ENCODE data around the gene PRPSAP2. TPM values are rescaled to one million over a fixed set of nuclear protein-coding genes. Genes with fewer than 3 reads are reported as not detected.
"Not testable (repeated sequence)": the region's sequence is repeated elsewhere in the genome, so short reads cannot be mapped to it uniquely, and the experiment has no call there.

The PRPSAP2 gene
- total RNA-seq, 2 experiments from 2014 or later: 56.7 to 60.5 TPM

DNA sequence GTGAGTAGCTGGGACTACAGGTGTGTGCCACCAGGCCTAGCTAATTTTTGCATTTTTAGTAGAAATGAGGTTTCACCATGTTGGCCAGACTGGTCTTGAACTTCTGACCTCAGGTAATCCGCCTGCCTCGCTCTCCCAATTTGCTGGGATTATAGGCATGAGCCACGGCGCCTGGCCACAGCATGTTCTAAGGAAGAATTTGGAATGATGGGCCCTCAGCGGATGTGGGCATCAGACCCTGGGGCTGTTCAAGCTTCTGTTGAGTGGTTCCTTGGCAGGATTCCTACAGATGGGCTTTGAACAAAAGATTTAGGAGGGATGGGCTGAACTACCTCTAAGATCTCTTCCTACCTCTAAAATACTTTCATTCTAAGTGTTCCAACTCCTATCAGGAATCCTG, 4.1 kb downstream of the PRPSAP2 start:
- Mint-ChIP-seq H3K27ac (no peak overlapping the region), H3K36me3 (peaks cover 12% of the 10 kb centered on the region), H3K27me3 (no peaks in the 10 kb centered on the region), H3K4me1 (peaks cover 43% of the 10 kb centered on the region), H3K9me3 (no peaks in the 10 kb centered on the region), H3K4me3 (no peak overlapping the region)
- DNase-seq: no peak

DNA sequence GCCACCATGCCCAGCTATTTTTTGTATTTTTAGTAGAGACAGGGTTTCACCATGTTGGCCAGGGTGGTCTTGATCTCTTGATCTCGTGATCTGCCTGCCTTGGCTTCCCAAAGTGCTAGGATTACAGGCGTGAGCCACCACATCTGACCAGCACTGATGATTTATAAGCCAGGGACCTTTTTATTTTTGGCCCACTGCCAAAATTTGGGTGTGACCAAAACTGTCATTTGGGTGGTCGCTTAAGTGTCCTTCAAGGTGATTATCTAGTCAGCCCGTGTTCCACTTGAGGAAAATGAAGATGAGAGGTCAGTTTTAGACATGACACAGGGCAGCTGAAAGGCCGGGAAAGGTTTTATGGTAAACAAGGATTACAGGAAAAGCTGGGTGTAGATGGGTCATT, 7.1 kb downstream of the PRPSAP2 start:
- H3K27ac Mint-ChIP-seq, H3K27me3 Mint-ChIP-seq, DNase-seq, H3K4me3 Mint-ChIP-seq, H3K9me3 Mint-ChIP-seq: not testable (repeated sequence)
- peaks cover 32% of the 10 kb centered on the region for H3K4me1 Mint-ChIP-seq
- peaks cover 13% of the 10 kb centered on the region for H3K36me3 Mint-ChIP-seq

GRCh38 chr17:18866866-18867813, 9.2 kb downstream of the PRPSAP2 start:
- Mint-ChIP-seq H3K9me3 (no peaks in the 10 kb centered on the region), H3K27ac (no peak overlapping the region), H3K4me3 (no peak overlapping the region), H3K27me3 (no peaks in the 10 kb centered on the region), H3K36me3 (peaks cover 11% of the 10 kb centered on the region), H3K4me1 (peaks cover 10% of the 10 kb centered on the region)
- no peak for DNase-seq

DNA sequence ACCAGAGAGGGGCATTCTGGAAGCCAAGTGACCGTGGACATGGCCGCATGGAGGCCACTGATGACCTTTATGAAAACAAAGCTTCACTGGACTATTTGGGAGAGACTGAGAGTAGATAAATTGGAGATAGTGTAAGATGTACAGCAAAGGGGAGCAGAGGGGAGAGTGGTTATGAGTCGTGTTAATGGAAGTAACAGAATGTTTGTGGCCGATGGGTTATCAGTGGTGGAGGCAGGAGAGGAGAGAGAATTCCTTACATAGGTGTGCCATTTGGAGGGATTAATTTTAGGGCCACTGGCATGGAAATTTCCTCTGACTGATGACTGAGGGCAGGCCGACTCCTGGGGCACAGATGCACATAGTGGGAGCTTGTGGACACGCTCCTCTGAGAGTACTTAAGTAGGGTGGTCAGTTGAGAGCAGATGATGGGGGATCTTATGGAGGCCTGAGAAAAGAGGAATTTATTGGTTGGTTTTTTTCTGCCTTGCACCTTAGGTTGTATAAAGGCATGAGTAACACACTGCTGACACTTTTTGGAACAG, 19.2 kb downstream of the PRPSAP2 start:
- Mint-ChIP-seq H3K27ac (no peak overlapping the region), H3K36me3 (peaks cover 21% of the 10 kb centered on the region), H3K4me3 (no peak overlapping the region), H3K9me3 (no peaks in the 10 kb centered on the region), H3K4me1 (no peaks in the 10 kb centered on the region), H3K27me3 (no peaks in the 10 kb centered on the region)
- no peak for DNase-seq

DNA sequence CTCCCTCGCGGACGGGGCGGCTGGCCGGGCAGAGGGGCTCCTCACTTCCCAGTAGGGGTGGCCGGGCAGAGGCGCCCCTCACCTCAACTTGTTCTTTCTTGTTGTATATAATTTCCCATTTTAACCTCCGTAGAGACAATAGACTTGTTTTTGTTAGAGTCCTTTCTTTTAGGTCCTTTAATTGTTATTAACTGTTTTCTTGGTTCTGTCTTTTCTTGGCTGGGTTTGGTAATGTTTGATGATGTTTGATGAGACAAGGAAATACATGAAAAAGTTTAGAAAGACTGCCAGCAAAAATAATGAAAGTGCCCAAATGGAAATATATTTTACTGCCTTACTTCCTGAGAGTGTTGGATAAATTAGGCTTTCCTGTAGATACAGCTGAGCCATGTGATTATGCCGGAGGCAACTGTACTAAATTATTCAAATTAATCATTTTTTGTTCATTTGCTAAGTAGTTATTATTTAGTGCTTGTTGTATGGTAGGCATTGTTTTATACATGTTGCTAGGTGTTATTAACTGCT, 30.9 kb downstream of the PRPSAP2 start:
- Mint-ChIP-seq H3K27ac (no peak overlapping the region), H3K4me1 (no peaks in the 10 kb centered on the region), H3K9me3 (no peaks in the 10 kb centered on the region), H3K36me3 (peaks cover 37% of the 10 kb centered on the region), H3K4me3 (no peak overlapping the region), H3K27me3 (no peaks in the 10 kb centered on the region)
- no peak for DNase-seq

DNA sequence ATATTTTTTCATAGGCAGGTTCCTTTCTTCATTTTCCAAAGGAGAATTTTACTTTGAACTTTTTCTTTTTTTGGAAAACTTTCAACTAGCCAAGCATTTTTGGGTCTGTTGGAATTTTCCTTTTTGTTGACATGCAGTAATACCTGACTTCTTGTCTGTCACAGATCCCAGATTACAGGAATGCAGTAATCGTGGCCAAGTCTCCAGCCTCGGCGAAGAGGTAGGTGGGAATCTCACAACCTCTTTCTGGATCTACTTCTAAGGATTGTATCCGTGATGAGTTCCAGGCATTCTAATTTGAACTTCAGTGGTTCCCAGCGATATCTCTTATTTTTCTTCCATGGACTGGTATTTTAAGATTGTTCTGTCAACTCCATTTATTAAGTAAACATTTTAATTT, 31.7 kb downstream of the PRPSAP2 start:
- Mint-ChIP-seq H3K27me3 (no peaks in the 10 kb centered on the region), H3K4me3 (no peak overlapping the region), H3K4me1 (no peaks in the 10 kb centered on the region), H3K27ac (no peak overlapping the region), H3K9me3 (no peaks in the 10 kb centered on the region), H3K36me3 (peaks cover 44% of the 10 kb centered on the region)
- DNase-seq: no peak

GRCh38 chr17:18891541-18891940, 33.6 kb downstream of the PRPSAP2 start:
- no peak for DNase-seq
- no peak overlapping the region for H3K27ac Mint-ChIP-seq

DNA sequence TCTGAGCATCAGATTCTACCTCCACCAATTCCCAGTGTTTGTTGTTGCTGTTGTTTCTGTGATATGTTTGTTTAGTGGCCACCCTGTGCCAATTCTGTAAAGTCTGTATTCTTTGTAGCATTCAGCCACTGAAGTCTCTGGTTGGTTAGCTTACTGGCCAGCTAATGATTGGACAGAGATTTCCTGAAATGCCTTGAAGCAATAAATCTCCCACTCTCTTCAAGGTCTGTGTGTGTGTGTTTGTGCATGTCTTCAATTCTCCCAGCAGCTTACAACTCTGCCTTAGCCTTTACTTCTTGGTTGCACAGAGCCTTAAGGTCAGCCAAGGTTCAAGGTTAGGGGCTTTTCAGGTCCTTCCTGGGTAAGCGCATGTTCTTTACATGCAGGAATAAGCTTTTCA, 38.2 kb downstream of the PRPSAP2 start:
- Mint-ChIP-seq H3K27ac (no peak overlapping the region), H3K9me3 (peaks cover 4% of the 10 kb centered on the region), H3K4me3 (no peak overlapping the region), H3K36me3 (peaks cover 76% of the 10 kb centered on the region), H3K4me1 (peaks cover 16% of the 10 kb centered on the region), H3K27me3 (no peaks in the 10 kb centered on the region)
- no peak for DNase-seq

More at GRCh38 chr17:18891541-18891940, 33.6 kb downstream of the PRPSAP2 start:
- H3K9me3 Mint-ChIP-seq: no peaks in the 10 kb centered on the region
- H3K4me1 Mint-ChIP-seq: no peaks in the 10 kb centered on the region
- no peaks in the 10 kb centered on the region for H3K27me3 Mint-ChIP-seq
- H3K36me3 Mint-ChIP-seq: peaks cover 51% of the 10 kb centered on the region
- H3K4me3 Mint-ChIP-seq: no peak overlapping the region

GRCh38 chr17:18896947-18897346, 39.0 kb downstream of the PRPSAP2 start:
- peaks cover 24% of the 10 kb centered on the region for H3K4me1 Mint-ChIP-seq
- peaks cover 4% of the 10 kb centered on the region for H3K9me3 Mint-ChIP-seq
- no peaks in the 10 kb centered on the region for H3K27me3 Mint-ChIP-seq
- H3K36me3 Mint-ChIP-seq: peaks cover 75% of the 10 kb centered on the region
- no peak overlapping the region for H3K27ac Mint-ChIP-seq
- no peak for DNase-seq
- H3K4me3 Mint-ChIP-seq: no peak overlapping the region

- no peak for DNase-seq
- H3K27ac Mint-ChIP-seq: no peak overlapping the region
- peaks cover 39% of the 10 kb centered on the region for H3K4me1 Mint-ChIP-seq
- H3K4me3 Mint-ChIP-seq: no peak overlapping the region
- H3K36me3 Mint-ChIP-seq: peaks cover 46% of the 10 kb centered on the region
- peaks cover 2% of the 10 kb centered on the region for H3K9me3 Mint-ChIP-seq
- no peaks in the 10 kb centered on the region for H3K27me3 Mint-ChIP-seq
Measured at GRCh38 chr17:18904482-18904881, 46.6 kb downstream of the PRPSAP2 start.

DNA sequence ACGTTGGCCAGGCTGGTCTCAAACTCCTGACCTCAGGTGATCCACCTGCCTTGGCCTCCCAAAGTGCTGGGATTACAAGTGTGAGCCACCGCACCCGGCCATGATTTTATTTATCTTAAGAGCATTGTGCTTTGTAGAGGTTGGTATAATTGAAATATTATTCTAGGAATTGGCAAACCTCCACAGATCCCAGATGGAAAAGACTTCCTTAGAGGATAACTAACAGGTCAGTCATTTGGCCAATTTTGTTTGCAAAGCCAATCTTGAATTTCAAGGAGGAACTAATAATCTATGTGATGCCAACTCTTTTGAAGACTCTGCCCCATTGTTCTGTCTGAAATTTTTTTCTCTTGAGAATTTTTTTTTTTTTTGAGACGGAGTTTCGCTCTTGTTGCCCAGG, 47.3 kb downstream of the PRPSAP2 start:
- peaks cover 44% of the 10 kb centered on the region for H3K36me3 Mint-ChIP-seq
- no peak overlapping the region for H3K4me3 Mint-ChIP-seq
- H3K4me1 Mint-ChIP-seq: peaks cover 34% of the 10 kb centered on the region
- no peaks in the 10 kb centered on the region for H3K27me3 Mint-ChIP-seq
- peaks cover under 1% of the 10 kb centered on the region for H3K9me3 Mint-ChIP-seq
- H3K27ac Mint-ChIP-seq: no peak overlapping the region
- DNase-seq: no peak

DNA sequence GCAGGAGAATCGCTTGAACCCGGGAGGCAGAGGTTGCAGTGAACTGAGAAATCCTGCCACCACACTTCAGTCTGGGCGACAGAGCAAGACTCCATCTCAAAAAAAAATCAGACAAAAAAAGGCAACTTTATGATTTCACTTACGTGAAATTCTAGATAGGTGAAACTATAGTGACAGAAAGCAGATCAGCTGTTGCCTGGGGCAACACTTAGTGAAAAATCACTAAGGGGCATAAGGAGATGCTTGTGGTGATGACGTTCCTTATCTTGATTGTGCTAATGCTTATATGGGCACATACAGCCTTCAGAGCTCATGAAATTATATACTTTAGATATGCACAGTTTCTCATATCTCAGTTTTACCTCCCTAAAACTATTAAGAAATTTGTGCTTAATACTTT, 52.4 kb downstream of the PRPSAP2 start:
- H3K4me3 Mint-ChIP-seq: no peak overlapping the region
- no peaks in the 10 kb centered on the region for H3K27me3 Mint-ChIP-seq
- peaks cover 2% of the 10 kb centered on the region for H3K4me1 Mint-ChIP-seq
- H3K36me3 Mint-ChIP-seq: peaks cover 37% of the 10 kb centered on the region
- H3K9me3 Mint-ChIP-seq: no peaks in the 10 kb centered on the region
- DNase-seq: no peak
- no peak overlapping the region for H3K27ac Mint-ChIP-seq

- Mint-ChIP-seq H3K4me3 (no peak overlapping the region), H3K4me1 (peaks cover 2% of the 10 kb centered on the region), H3K27ac (no peak overlapping the region), H3K9me3 (no peaks in the 10 kb centered on the region), H3K27me3 (no peaks in the 10 kb centered on the region), H3K36me3 (peaks cover 40% of the 10 kb centered on the region)
- no peak for DNase-seq
Measured at GRCh38 chr17:18910881-18911280, 53.0 kb downstream of the PRPSAP2 start.

DNA sequence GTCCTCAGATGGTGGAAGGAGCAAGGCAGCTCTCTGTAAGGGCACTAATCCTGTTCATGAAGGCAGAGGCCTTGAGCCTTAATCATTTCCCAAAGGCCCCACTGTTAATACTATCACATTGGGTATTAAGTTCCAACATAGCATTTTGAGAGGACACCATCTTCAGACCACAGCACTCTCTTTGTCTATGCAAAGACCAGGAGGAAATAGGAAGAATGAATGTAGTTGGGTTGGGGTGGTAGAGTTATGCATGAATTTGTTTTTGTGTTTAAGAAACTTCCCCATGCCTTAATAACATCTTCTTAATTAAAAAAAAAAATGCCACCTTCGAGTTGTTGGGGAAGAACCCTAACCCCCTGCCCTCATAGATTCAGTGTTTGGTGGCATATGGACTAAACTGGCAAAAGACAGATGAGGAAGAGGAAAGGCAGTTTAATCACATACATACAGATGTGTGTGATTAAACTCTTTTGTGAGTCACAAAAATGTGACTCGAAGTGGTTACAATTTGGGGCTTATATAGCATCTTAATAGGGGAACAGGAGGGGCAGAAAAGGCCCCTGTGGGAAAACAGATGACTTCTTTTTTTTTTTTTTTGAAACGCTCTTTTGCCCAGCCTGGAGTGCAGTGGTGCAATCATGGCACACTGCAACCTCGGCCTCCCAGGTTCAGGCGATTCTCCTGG, 59.0 kb downstream of the PRPSAP2 start:
- Mint-ChIP-seq H3K9me3 (no peaks in the 10 kb centered on the region), H3K36me3 (peaks cover 43% of the 10 kb centered on the region), H3K4me3 (no peak overlapping the region), H3K27me3 (no peaks in the 10 kb centered on the region), H3K27ac (no peak overlapping the region), H3K4me1 (peaks cover 38% of the 10 kb centered on the region)
- DNase-seq: no peak

DNA sequence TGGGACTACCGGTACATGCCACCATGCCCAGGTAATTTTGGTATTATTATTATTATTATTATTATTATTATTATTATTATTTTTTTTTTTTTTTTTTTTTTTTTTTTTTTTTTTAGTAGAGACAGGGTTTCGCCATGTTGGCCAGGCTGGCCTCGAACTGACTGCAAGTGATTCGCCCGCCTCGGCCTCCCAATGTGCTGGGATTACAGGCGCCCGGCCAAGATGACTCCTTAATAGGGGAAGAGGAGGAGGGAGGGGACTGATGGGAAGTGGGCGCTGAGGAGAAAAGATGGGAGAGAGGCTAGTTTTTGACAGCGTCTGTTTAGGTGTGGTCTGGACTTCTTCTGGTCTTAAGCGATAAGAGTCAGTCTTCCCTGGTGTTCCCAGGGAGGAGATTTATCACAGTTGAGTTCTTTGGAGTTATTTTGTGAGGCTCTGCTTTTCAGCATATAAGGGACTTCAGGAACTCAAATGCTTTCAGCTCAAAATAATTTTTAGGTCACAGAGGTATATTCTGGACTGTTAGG, 59.6 kb downstream of the PRPSAP2 start:
- Mint-ChIP-seq H3K4me3 (no peak overlapping the region), H3K27me3 (no peaks in the 10 kb centered on the region), H3K27ac (no peak overlapping the region), H3K4me1 (peaks cover 43% of the 10 kb centered on the region), H3K9me3 (no peaks in the 10 kb centered on the region), H3K36me3 (peaks cover 41% of the 10 kb centered on the region)
- DNase-seq: no peak

Data from activated naive CD8-positive, alpha-beta T cell treated with anti-CD3 and anti-CD28 coated beads for 36 hours (primary cell).